Renal pelvis (tissue), 4 donors: Measurements from ENCODE around the gene RSBN1L. TPM values are rescaled to one million over a fixed set of nuclear protein-coding genes. Genes with fewer than 3 reads are reported as not detected.
A peak's percentile ranks its signal among the peaks of the same experiment; 100 is the strongest.
"Not testable (repeated sequence)": the region's sequence is repeated elsewhere in the genome, so short reads cannot be mapped to it uniquely, and the experiment has no call there.

Source experiments
- DNase-seq: peaks from one replicate; pipeline ENCODE4 v3.0.0-alpha.2; 2013
- polyA plus RNA-seq, 3 donors: library from polyadenylated mRNA; unstranded; fragments of 120-200 nt; gene quantifications; one replicate each; pipeline ENCODE4 v1.2.1, GENCODE V29; 2013; ENCODE audit not compliant: insufficient read length in 3 of 3

RSBN1L gene
- polyA plus RNA-seq, 3 donors = 27.1 to 33.0 (median 27.7) TPM

DNA sequence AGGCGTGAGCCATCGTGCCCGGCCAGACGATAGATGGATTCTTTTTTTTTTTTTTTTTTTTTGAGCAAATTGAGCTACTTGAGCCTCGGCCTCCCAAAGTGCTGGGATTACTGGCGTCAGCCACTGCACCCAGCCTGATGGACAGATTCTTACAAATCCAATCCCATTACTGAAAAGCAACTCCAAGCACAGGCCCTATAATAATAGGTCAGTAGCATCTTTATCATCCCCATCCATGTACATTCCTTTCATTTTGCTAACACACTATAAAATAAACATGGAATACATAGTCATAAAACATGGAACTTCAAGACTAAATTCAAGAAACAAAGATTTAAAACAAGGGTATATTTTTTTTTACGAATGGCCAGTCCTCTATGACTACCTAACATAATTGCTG is 16.0 kb upstream of the RSBN1L start:
- DNase-seq = no peak

DNA sequence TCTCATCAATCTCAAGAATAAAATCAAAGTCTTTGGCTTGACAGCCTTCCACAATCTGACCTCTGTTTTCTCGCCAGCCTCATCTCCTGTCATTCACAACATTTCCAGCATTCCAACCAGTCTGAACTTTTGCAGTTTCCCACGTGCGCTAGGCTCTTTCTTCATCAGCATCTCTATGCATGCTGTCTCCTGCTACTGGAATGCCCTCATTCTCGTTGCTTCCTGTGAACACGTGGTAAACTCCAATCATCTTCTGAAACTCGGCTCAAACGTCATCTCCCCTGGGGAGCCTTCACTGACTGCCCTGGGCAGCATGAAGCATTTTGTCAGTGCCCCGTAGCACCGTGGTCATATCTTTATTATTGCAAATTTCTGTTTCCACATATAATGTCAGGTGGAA is 12.2 kb upstream of the RSBN1L start:
- no peak for DNase-seq

DNA sequence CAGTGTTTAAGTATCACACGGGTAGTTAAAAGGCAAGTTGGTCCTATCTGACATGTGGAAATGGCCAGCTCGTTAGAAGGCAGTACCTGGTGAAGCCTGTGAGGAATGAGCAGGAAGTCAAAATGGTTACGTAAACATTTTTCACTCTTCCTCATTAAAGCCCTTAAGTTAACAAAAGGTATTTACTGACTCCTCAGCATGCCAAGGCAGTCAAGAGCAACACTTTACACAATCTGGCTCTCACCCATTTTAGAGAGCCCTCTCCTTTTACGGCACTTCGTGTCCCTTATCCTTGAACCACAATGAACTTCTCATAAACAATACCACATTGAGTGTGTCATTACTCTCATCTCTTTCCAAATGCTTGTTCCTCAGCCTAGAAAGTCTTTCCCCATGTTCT is 11.0 kb upstream of the RSBN1L start:
- no peak for DNase-seq

DNA sequence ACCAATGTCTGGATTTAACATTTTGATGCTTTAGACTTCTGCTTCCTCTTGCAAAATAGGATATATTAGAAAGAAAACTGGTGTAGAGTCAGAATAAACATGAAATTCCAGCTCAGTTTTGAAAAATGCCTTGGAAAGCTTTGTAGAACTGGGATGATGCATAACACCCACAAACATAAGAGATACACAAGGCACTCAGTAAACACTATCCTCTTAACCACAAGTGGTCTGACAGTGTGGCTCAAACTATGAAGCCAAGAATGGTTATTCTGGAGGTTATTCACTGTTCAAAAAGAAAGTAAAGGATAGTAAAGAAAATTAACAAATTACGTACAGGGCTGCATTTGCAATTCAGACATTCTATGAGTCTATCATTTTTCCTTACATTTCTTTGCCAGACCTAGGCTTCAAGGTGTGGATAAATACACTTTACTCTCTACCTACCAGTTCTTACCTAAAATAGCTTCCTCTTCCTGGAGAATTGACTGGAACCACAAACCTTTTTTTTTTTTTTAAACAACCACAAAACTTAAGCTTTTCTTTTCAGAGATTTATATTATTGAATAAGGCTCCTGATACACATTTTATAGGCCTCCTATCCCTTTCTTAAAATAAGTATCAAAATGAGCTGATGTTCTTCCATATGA is 9.0 kb upstream of the RSBN1L start:
- no peak for DNase-seq

DNA sequence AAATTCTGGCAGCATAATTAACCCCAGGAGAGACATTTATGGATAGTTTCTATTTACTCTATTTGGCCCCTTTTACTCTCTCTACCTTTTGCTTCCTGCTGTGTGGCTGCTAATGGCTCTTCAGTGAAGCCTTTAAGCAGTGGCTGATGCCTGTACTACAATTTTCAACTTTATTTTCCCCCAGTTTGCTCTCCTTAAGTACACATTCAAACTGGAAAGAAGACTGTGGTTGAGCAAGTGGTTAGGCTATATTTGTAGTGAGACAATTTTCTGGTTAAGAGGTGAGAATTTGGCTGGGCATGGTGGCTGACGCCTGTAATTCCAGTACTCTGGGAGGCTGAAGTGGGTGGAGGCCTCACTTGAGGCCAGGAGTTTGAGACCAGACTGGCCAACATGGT is 8.5 kb upstream of the RSBN1L start:
- no peak for DNase-seq

DNA sequence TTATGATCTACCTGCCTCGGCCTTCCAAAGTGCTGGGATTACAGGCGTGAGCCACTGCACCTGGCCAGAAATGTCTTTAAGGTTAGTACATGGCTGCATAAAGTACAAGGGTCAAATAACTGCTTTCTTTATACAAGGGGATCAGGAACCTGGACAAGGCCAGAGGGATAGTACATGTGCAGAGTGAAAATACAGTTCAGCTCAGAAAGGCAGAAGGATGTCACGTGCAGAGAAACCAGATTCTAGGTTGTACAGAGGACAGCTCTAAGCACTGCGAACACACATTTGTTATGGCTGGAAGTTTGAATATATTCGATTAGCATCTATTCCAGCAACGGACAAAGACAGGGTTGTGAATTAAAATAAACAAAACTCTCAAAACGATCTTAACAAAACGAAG is 6.0 kb upstream of the RSBN1L start:
- no peak for DNase-seq

DNA sequence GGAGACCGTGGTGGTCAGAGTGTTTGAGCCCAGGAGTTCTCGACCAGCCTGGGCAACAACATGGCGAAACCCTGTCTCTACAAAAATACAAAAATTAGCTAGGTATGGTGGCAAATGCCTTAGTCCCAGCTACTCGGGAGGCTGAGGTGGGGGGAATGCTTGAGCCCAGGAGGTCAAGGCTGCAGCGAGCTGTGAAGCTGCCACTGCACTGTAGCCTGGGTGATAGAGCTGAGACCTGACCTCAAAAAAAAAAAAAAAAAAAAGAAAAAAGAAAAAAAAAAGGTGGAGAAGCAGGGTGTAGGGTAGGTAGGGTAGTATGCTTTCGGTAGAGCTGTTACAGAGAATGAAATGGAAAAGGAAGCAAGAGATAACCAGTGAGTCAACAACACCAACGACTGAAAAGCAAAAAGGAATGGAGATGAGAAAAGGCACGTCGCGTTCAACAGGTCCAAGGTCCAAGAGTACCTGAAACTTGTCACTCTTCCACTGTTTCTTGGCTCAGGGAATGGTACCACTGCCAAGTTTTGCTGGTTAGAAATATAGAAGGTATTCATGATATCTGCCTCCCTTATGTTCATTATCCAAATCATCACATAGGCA is 4.3 kb upstream of the RSBN1L start:
- DNase-seq = no peak

DNA sequence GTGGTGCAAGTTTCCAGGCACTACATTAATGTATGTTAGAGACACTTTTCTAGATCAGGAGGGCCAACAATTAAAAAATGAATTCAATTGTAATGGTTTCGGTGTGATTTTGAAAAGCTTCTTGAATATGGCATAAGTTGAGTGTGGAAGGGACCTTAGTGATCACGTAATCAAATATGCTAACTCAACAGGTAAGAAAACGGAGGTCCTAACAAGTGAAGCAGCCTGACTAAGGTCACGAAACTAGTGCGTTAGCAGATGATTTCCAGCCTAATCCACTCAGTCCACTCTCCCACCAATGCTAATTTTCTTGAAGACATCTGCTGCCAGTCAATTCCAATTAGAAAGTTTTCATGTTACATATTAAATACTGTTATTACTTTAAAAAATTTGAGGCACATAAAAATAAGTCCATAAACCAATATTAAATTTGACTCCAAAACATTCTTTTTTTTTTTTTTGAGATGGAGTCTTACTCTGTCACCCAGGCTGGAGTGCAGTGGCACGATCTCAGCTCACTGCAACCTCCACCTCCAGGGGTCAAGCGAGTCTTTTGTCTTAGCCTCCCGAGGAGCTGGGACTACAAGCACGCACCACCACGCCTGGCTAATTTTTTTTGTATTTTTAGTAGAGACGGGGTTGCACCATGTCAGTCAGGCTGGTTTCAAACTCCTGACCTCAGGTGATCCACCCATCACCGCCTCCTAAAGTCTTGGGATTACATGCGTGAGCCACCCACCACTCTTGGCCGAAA is 2.3 kb upstream of the RSBN1L start:
- DNase-seq = no peak

DNA sequence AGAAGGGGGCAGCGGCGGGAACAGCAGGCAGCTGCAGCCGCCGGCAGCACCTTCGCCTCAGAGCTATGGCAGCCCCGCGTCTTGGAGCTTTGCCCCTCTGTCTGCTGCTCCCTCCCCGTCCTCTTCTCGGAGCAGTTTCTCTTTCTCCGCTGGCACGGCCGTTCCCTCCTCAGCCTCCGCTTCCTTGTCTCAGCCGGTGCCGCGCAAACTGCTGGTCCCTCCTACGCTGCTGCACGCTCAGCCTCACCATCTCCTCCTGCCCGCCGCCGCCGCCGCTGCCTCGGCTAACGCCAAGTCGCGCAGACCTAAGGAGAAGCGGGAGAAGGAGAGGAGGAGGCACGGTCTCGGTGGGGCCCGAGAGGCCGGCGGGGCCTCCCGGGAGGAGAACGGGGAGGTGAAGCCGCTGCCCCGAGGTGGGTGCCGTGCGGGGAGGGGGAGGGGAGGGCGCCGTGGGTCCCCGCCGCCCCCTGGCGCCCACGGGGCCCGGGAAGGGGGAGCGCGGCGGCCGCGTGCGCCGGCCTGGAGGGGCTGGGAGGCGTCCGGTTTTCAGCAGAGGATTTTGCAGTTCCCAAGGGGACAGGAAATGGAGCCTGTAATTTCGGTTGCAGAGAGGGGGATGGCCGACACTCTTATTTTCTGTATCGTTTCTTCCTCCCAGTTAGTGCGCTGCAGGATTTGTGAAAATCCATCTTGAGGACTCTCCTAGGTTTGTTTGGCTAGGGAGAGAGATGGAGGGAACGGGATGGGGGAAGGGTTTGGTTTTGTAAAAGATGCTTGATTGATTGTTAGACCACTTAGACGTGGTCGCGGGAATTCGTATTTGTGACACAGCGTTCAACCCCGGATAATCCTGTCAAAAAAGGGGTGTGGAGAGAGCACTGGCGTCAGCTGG is 630 bp downstream of the RSBN1L start:
- peak; percentile 49 for DNase-seq

DNA sequence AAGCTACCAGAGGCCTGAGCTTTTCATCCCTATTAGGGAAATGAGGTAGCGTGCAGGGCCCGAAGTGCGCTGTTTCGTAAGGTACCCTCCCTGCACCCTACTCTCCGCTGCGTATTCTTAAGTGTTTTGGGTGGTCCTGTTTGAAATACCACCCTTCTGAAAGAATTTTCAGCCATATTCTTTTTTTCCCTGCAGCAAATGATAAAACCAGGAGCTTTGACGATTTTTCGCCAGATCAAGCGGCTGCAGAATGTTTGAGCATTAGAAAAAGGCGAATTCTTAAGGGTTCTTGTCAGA is 1.2 kb downstream of the RSBN1L start:
- no peak for DNase-seq

DNA sequence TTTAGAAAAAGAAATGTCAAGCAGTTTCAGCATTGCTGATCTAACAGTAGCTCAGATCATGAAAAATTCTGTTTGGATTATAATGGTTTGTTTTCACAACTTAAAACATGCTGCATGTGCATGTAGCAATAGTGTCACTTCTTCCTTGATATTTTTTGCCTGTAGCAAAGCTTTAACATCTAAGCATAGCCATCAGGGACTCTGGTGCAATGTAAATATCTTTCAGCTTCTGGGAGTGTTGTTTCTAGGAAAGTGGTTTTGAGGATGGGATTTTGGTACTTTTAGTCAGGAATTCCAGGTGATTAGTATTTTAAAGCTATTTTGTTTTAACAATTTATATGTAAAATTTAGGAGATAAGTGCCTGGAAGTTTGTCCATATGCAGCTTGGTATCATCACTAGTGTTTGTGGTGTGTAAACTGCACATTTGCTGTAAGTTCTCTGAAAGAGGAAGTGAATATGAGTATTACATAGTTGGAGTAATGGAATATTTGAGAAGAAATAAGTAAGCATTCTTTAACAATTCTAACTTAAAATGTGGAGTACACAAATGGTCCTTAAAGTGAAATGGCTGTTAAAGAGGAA is 1.9 kb downstream of the RSBN1L start:
- DNase-seq = no peak

DNA sequence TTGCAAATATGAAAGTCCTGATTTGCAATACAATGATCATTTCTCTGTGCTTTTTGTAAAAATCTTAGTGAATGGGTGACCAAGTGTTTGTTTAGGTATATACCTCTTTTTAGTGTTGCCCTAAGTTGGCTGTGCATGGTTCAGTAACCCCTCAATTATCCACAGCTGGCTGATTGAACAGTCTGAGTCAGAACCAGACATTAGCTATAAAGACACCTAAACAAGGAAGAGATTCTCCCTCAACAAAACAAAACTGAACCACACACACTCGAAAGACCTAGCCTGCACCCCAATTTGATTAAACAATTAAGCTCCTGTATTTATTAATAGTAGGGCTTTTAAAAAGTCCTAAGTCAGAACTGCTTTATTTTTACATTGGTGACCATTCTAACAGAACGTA is 2.8 kb downstream of the RSBN1L start:
- DNase-seq = no peak

DNA sequence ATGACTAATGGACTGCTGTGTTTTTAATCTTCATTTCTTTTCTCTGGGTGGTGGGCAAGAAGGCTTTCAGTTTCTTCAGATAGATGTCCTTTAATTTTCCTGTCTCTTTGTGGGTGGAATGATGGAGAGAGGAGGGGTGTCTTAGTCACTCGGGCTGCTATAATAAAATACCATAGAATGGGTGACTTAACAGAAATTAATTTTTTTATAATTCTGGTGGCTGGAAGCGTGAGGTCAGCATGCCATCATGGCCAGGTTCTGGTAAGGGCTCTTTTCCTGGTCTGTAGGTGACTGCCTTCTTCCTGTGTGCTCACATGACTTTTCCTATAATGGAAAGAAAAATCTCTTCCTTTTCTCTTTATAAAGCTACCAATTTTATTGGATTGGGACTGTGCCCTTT is 6.3 kb downstream of the RSBN1L start:
- DNase-seq = no peak

DNA sequence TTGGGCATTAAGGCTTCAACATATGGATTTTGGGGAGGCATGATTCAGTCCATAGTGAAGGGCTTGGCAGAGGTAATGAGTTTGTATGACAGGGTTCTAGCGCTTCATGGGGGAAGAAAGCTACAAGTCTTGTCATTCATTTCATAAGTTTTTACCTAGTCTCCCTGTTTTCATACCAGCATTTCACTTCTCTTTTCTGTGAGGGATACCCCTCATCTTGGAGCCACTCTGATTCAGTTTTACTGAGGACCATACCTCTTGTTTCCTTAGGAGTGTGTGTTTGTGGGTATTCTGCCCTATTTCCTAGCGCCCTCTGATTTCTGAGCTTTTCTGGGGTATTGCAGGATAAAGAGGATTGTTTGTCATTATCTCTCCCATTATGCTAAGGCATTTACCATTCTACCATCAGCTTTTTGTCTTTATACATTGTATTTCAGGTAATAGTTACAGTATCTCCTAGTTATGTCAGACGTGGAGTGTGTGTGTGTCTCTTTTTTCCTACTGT is 6.8 kb downstream of the RSBN1L start:
- DNase-seq = no peak

DNA sequence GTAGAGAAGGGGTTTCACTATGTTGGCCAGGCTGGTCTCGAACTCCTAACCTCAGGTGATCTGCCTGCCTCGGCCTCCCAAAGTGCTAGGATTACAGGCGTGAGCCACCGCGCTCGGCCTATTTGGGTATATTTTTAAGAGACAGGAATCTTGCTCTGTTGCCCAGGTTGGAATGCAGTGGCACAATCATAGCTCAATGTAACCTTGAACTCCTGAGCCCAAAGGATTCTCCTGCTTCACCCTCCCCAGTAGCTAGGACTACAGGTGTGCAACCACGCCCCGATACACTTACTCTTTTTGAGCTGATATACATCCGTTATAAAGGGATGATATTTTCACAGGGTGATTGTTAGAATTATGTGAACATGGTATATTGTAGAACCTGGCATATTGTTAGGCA is 7.4 kb downstream of the RSBN1L start:
- DNase-seq = not testable (repeated sequence)

DNA sequence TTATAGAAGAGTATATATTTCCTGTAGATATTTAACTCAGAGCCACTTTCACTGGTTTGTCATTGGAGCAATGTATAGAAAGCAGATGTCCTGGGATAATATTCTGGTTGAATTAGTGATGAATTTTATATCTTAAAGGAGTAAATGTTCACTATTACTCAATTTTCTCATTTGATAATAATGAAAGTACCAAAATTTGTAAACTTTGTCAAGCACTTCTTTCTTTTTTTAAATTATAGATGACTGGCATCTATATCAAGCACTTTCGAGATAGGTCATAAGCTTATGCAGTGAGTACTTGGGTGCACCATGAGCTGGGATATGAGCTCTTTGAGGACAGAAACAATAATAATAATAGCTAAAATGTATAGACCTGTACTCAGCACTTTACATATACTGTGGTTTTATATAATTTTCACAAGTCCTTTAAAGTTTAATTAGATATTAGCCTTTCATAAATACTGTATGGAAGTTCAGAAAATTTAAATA is 11.3 kb downstream of the RSBN1L start:
- DNase-seq = no peak

DNA sequence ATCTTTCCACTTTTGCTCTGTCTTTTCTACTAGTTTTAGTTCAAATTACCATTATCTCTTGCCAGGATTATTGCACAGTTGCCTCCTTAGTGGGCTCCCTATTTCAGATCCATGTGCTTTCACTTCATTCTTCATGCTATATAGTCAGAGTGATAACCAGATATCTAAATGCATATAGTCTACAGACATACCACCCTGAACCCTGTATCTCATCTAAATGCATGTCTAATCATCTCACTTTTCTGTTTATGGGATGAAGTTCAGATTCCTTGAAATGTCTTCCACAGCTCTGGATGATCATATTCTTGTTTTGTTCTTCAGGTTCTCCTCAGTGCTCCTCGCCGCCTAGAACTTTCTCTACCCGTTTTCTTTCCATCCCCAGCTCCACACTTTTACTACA is 13.8 kb downstream of the RSBN1L start:
- no peak for DNase-seq

DNA sequence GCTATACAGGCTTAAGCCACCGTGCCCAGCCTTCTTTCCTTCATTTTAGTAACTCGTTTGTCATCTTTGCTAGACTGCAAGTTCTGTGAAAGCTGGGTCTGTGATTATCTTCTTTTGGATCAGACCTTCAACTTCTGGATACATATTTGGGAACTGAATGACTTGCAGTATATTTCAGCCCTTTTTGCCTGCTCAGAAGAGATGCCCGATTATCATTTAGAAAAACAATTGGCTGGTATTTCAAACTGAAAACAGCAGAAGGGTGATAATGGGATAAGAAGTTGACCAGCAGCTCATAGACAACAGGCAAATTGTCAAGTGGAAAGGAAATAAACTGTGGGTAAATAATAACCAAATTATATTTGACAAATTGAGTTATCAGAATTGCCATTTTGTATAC is 14.6 kb downstream of the RSBN1L start:
- no peak for DNase-seq

DNA sequence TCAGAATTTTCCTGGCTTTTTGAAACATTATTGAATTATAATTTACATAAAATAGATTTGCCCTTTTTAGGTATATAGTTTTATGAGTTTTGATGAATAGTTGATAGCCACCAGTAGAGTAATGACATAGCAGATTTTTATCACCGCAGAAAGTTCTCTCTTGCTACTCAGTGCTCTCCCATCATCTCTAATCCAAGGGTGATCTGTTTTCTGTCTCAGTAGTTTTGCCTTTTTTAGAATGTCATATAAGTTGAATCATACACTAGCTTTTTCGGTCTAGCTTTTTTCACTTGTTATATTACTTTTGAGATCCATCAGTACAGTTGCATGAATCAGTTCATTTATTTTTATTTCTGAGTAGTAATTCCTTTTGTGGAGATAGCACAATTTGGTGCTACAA is 17.9 kb downstream of the RSBN1L start:
- no peak for DNase-seq

DNA sequence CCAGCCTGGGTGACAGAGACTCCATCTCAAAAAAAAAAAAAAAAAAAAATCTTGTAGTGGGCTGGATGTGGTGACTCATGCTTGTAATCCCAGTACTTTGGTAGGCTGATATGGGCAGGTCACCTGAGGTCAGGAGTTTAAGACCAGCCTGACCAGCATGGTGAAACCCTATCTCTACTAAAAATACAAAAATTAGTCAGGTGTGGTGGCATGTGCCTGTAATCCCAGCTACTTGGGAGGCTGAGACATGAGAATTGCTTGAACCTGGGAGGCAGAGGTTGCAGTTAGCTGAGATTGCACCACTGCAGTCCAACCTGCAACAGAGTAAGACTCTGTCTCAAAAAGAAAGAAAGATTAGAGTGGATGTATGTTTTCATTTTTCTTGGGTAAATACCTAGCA is 18.7 kb downstream of the RSBN1L start:
- DNase-seq = not testable (repeated sequence)

DNA sequence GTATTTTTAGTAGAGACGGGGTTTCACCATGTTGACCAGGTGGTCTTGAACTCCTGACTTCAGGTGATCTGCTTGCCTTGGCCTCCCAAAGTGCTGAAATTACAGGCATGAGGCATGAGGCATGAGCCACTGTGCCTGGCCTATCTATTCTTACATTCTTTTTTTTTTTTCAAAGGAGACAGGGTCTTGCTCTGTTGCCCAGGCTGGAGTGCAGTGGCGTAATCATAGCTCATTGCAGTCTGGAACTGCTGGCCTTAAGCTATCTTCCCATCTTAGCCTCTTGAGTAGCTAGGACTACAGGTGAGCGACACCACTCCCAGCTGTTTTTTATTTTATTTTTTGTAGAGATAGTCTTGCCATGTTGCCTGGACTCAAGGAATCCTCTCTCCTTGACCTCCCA is 20.5 kb downstream of the RSBN1L start:
- DNase-seq = no peak

DNA sequence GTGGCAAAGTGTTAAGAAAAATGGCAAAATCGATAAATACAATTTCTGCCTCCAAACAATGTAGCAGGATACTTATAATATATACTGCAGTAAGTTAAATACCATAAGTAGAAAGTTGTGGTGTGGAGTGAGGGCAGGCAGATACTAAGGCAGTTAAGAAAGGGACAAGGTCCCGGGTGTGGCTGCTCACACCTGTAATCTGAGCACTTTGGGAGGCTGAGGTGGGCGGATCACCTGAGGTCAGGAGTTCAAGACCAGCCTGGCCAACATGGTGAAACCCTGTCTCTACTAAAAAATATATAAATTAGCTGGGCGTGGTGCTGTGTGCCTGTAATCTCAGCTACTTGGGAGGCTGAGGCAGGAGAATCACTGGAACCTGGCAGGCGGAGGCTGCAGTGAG is 21.3 kb downstream of the RSBN1L start:
- not testable (repeated sequence) for DNase-seq
